SIG-M5 treated with dmso at 0.1 percent for 504 hours (cell line): Measurements from ENCODE around the gene GPR78.
"Not testable (repeated sequence)": the region's sequence is repeated elsewhere in the genome, so short reads cannot be mapped to it uniquely, and the experiment has no call there.

Source experiments
- DNase-seq: peaks from one replicate; lab custom pipeline; 2025; ENCODE audit not compliant: unreplicated experiment; lab: John Stamatoyannopoulos, UW

The GPR78 gene

GRCh38 chr4:8614365-8615193 lies 34.4 kb downstream of the GPR78 start:
- no peak for DNase-seq

DNA sequence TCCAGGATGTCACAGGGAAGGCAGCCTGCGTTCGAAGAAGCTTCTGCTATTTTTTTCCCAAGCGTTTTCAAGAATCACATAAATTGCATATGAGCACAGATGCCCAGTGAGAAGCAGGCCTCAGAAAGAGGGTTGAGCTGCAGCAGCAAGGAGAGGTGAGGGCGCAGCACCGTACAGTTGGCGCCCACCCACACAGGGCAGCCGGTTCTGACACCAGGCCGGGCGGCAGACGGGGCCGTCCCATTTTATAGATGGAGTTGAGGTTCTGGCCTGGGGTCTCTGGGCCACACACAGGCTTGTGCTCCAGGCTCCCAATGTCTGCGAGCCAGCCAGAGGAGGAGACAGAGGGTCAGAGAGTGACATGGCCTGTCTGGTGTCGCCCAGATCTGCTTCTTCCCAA lies 35.2 kb downstream of the GPR78 start:
- no peak for DNase-seq

GRCh38 chr4:8615921-8616787 lies 36.0 kb downstream of the GPR78 start:
- no peak for DNase-seq

- DNase-seq: no peak
Measured at GRCh38 chr4:8616831-8617230, 36.6 kb downstream of the GPR78 start.

- DNase-seq: no peak
Measured at GRCh38 chr4:8617486-8618040, 37.4 kb downstream of the GPR78 start.

DNA sequence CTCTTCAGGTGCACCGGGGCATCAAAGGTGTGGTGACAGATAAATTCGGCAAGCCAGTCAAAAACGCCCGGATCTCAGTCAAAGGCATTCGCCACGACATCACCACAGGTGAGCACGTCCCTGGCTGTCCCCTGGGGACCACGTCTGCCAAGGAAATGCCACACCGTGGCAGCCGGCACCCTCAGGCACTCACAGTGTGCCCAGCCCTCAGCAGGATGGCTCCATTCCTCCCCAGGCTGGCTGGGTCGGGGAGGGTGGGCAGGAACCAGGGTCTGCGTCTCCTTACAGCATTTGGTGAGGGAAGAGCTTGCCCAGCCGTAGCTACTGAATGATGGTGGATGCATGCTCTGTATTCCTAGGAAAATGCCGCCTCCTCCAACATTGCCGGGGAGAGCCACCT lies 38.2 kb downstream of the GPR78 start:
- DNase-seq: no peak

GRCh38 chr4:8618961-8619720 lies 38.9 kb downstream of the GPR78 start:
- DNase-seq: no peak

- DNase-seq: not testable (repeated sequence)
Measured at GRCh38 chr4:8621135-8621534, 40.9 kb downstream of the GPR78 start.

DNA sequence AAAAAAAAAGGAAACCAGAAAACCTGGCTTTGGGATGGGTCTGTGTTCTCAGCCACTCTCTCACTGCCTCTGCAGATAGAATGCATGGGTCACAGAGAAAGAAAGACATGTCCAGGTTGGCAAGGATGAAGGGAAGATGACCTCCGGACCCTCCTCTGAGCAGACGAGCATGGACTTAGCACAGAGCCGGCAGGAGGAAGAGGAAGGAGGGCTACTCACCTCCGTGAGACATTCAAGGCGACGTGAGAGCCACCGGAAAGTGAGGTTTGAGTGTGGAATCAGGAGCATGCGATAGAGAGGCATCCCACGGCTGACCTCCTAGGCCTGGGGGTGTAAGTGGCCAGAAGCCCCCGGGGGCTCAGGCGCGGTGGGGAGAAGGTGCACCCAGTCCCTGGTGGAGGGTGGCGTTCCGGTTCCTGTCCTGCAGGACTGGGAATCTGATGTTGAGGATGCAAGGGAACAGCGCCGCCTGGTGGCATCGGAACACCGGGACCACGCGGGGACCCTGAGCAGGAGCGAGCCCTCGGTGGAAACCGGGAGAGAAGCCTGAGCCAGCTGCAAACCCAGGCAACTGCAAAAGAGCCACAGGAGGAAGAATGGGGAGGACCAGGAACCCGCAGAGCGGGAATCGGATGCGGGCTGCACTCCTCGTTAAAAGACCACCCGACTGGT lies 44.5 kb downstream of the GPR78 start:
- DNase-seq: not testable (repeated sequence)

DNA sequence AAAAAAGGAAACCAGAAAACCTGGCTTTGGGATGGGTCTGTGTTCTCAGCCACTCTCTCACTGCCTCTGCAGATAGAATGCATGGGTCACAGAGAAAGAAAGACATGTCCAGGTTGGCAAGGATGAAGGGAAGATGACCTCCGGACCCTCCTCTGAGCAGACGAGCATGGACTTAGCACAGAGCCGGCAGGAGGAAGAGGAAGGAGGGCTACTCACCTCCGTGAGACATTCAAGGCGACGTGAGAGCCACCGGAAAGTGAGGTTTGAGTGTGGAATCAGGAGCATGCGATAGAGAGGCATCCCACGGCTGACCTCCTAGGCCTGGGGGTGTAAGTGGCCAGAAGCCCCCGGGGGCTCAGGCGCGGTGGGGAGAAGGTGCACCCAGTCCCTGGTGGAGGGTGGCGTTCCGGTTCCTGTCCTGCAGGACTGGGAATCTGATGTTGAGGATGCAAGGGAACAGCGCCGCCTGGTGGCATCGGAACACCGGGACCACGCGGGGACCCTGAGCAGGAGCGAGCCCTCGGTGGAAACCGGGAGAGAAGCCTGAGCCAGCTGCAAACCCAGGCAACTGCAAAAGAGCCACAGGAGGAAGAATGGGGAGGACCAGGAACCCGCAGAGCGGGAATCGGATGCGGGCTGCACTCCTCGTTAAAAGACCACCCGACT lies 50.2 kb downstream of the GPR78 start:
- DNase-seq: not testable (repeated sequence)

DNA sequence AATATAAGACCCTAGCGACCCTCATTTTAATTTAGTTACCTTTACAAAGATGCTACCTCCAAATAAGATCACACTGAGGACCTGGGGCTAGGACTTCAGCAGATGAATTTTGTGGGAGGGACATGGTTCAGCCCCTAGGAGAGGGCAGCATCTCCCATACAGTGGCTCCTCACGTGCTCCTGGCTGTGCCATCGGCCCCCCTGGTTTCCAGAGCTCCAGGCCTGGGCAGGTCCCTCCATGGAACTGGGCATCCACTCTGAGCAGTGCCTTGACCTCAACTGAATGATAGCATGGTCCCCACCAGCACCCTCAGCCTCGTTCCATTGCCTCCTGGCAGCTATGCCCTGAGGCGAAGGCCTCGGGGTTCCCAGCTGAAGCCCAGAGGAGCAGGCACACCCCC lies 51.7 kb downstream of the GPR78 start:
- DNase-seq: not testable (repeated sequence)

DNA sequence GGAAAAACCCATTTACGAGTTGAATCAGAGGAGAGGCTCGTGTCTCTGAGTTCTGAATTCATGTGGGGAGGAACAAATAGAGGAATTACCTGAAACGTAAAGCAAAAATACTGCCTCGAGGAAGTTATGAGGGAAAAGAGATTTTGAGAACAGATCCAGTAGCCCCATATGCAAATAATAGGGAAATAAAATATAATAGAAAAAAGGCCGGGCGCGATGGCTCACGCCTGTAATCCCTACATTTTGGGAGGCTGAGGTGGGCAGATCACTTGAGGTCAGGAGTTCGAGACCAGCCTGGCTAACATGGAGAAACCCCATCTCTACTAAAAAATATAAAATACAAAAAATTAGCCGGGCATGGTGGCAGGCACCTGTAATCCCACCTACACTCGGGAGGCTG lies 54.6 kb downstream of the GPR78 start:
- not testable (repeated sequence) for DNase-seq

- not testable (repeated sequence) for DNase-seq
Measured at GRCh38 chr4:8635897-8636554, 55.8 kb downstream of the GPR78 start.
